NCI-H1436 (cell line): ENCODE results near the gene ARHGAP28.
"Not testable (repeated sequence)": the region's sequence is repeated elsewhere in the genome, so short reads cannot be mapped to it uniquely, and the experiment has no call there.

ENCODE experiments used
- DNase-seq: peaks from one replicate; lab custom pipeline; 2025; lab: John Stamatoyannopoulos, UW

ARHGAP28 gene

DNA sequence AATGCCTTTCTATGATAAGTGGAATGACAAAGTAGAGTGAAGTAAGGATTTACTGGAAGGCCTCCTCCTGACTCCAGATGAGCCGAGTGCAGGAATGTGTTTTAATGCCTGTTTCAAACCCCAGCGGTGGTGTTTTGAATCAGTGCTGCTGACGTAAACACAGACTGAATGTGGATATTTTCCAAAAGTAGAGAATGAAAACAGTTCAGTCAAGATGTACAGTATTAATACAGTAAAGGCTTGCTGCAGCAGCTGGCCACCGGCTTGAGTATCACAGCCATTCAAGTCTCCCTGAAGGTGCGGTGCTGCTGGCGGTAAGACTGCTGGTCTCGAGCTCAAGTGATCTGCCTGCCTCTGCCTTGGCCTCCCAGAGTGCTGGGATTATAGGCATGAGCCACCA lies 46.7 kb downstream of the ARHGAP28 start:
- no peak for DNase-seq

GRCh38 chr18:6777509-6777908 lies 48.0 kb downstream of the ARHGAP28 start:
- no peak for DNase-seq

GRCh38 chr18:6778459-6779247 lies 49.1 kb downstream of the ARHGAP28 start:
- DNase-seq: no peak

GRCh38 chr18:6781142-6781714 lies 51.7 kb downstream of the ARHGAP28 start:
- no peak for DNase-seq

DNA sequence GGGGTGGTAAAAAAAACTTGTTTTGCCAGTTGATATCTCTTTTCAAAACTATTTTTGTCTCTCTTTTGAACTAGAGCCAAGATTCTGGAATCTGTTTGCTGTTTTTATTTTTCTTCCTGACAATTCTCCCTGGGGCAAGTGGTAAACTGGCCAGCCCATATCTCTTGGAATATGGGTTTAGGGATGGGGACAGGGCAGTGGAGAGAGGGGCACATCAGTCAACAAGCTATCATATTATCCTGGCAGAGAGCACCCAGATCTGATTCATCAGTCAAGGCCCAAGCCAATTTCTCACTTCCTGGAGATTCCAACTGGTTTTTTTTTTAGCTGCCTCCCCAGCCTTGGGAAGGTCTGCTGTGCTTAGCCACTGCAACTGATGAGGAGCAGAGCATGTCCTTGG lies 52.3 kb downstream of the ARHGAP28 start:
- DNase-seq: no peak

- no peak for DNase-seq
Measured at GRCh38 chr18:6782861-6783260, 53.3 kb downstream of the ARHGAP28 start.

GRCh38 chr18:6784046-6784445 lies 54.5 kb downstream of the ARHGAP28 start:
- DNase-seq: no peak

GRCh38 chr18:6785001-6785400 lies 55.5 kb downstream of the ARHGAP28 start:
- DNase-seq: no peak

DNA sequence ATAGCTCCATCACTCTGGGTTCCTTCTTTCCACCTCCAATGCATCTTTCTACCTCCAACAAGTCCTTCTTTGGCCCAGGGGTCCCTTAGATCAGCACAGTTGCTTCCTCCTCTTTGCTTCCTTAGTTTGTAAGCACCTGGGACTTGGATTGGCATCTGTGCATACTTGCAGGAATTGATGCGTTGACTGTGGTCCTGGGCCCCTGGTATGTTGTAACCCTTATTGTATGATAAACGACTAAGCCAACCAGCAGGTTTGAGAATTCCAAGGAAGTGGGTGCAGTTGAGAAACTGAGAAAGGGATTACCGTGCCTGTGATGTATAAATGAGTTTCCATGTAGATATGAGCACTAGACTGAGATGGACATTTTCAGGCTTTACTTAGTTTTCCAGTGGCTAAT lies 55.9 kb downstream of the ARHGAP28 start:
- no peak for DNase-seq

- no peak for DNase-seq
Measured at GRCh38 chr18:6792391-6792790, 62.9 kb downstream of the ARHGAP28 start.

GRCh38 chr18:6793455-6793854 lies 63.9 kb downstream of the ARHGAP28 start:
- no peak for DNase-seq

DNA sequence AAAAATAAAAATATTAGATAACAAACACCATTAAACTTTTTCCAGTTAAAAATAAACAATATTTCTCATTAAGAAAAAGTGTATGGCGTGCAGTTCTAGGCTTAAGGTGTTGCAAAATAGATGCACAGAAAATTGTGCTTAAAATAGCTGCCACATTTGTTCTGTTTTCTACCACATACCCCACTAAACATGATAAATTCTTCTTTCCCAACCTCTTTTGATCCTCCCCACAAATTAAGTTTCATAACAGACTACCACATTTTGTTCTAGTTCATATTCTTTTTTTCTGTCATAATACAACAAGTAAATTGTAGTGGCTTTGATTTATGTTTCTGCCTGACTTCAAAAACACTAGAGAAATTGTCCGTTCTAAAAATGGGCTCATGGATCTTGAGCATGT lies 64.5 kb downstream of the ARHGAP28 start:
- DNase-seq: no peak

- DNase-seq: no peak
Measured at GRCh38 chr18:6795307-6795706, 65.8 kb downstream of the ARHGAP28 start.

GRCh38 chr18:6796511-6796910 lies 67.0 kb downstream of the ARHGAP28 start:
- DNase-seq: no peak

DNA sequence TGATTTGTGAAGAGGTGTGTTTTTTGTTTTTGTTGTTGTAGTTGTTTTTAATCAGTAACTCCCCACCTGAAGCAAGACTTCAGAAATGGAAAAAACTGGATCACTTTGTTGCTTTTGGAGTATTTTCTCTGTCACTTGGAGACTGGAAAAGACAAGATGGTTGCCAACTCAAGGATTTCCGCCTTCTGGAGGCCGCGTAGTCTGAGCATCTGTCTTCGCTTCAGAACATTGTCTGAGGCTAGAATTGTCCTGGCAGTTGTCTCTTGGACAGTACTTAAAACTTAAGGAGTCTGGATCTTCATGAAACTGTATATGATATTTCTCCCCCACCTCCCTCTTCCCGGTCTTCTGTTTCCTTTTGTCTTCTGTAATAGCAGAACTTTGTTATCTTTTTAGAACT lies 67.7 kb downstream of the ARHGAP28 start:
- DNase-seq: no peak

GRCh38 chr18:6798896-6799295 lies 69.4 kb downstream of the ARHGAP28 start:
- no peak for DNase-seq

GRCh38 chr18:6800309-6800708 lies 70.8 kb downstream of the ARHGAP28 start:
- not testable (repeated sequence) for DNase-seq

- DNase-seq: no peak
Measured at GRCh38 chr18:6807515-6808257, 78.2 kb downstream of the ARHGAP28 start.

DNA sequence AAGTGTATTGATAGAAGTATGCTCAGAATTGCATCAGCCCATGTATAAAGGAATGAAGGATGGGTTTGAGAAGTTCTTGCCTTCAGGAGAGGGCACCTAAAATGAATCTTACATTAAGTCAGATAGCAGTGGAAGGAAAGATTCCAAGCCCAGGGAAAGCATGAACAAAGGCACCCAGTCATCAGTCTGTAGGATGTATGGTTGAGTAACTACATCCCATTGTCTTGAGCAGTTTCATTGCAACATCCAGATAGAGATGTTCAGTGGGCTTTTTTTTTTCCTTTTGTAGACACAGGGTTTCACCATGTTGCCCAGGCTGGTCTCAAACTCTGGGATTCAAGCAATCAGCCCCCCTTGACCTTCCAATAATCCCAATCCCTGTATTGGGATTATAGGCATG lies 80.7 kb downstream of the ARHGAP28 start:
- DNase-seq: no peak

GRCh38 chr18:6811816-6812215 lies 82.3 kb downstream of the ARHGAP28 start:
- no peak for DNase-seq

- DNase-seq: no peak
Measured at GRCh38 chr18:6814882-6815425, 85.4 kb downstream of the ARHGAP28 start.

GRCh38 chr18:6816154-6816553 lies 86.6 kb downstream of the ARHGAP28 start:
- no peak for DNase-seq

- DNase-seq: no peak
Measured at GRCh38 chr18:6819332-6819731, 89.8 kb downstream of the ARHGAP28 start.
